Motor neuron (in vitro differentiated cells): Measurements from ENCODE around the gene SAMMSON. TPM values are rescaled to one million over a fixed set of nuclear protein-coding genes. Genes with fewer than 3 reads are reported as not detected.

Experiments used
- ATAC-seq, 8 experiments: fragments of 200-7000 bp; cut with Tn5 transposase; replicated peaks in 6 of 8; 2 replicates each; pipeline ENCODE4 v1.8.0; 2021; ENCODE audit warnings: mild to moderate bottlenecking in 8 of 8, moderate library complexity in 8 of 8
- H3K27ac ChIP-seq, 2 donors: fragments of 250-450 bp; sonication (Bioruptor Pico); 2 replicates each; pipeline ENCODE4 v1.9.0; 2021; ENCODE audit warnings: antibody characterized with exemption in 2 of 2, mild to moderate bottlenecking in 2 of 2, moderate library complexity in 1 of 2
- H3K4me1 ChIP-seq, 2 donors: fragments of 250-450 bp; sonication (Bioruptor Pico); replicated peaks in 1 of 2; 2 replicates each; pipeline ENCODE4 v1.6.1; 2021; ENCODE audit warnings: antibody characterized with exemption in 2 of 2, mild to moderate bottlenecking in 2 of 2, moderate library complexity in 1 of 2
- H3K4me3 ChIP-seq, 5 donors: fragments of 250-450 bp; sonication (Bioruptor Pico); 2 replicates each; pipeline ENCODE4 v1.9.0; 2021; ENCODE audit warnings: antibody characterized with exemption in 5 of 5, mild to moderate bottlenecking in 5 of 5, moderate library complexity in 4 of 5
- WGBS, 10 experiments: fragments of 450-650 bp; shearing (Covaris generic); methylation state at CpG; one replicate each; pipeline ENCODE4 v1.0.0; 2022; 5-methylcytosine and 5-hydroxymethylcytosine counted together
- in situ Hi-C, 9 experiments: fragments of 400-800 bp; cut with MboI; loops; one replicate each; pipeline ENCODE4 v1.15.0; 2021; ENCODE audit warnings: low sequenced_read_pairs in 9 of 9, low pct_unique_long_range_greater_than_20kb in 2 of 9; ENCODE audit not compliant: unreplicated experiment in 9 of 9
- total RNA-seq, 8 experiments: library from RNA; unstranded; fragments of 300-600 nt; gene quantifications; 2 replicates each; pipeline versions ENCODE4 v1.2.3 to v1.2.4, GENCODE V29; 2022

Gene SAMMSON
- total RNA-seq, 8 experiments from 2014 or later, result 0.36 to 2.8 (median 0.66) TPM; not detected in 2

DNA sequence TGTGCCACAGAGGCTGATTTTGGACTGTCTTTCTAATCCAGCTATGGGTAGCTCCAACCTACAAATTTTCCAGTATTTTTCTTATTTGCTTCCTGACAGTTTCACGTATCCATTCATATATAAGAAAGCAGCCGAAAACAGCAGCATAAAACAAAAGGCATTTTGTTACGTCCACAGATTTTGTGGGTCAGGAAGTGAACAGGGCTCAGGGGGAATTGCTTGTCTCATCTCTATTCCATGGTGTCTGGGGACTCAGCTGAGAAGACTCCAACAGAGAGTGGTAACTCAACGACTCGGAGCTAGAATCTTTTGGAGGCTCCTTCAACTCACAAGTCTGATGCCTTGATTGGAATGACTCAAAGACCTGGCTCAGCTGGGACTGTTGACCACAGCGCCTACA, 11.7 kb upstream of the SAMMSON start:
- peaks cover 1 to 6% of the 10 kb centered on the region in 2 donors for H3K4me1 ChIP-seq
- H3K4me3 ChIP-seq, result no peak overlapping the region
- in situ Hi-C loops, result no loop called here
- no peak overlapping the region for H3K27ac ChIP-seq
- no peak for ATAC-seq
- 67 to 100% (median 83%) methylated on average over 1 to 6 of the region's 6 CpGs; no CpG with 5 or more reads in 3 of the 10 experiments for WGBS, 10 experiments

DNA sequence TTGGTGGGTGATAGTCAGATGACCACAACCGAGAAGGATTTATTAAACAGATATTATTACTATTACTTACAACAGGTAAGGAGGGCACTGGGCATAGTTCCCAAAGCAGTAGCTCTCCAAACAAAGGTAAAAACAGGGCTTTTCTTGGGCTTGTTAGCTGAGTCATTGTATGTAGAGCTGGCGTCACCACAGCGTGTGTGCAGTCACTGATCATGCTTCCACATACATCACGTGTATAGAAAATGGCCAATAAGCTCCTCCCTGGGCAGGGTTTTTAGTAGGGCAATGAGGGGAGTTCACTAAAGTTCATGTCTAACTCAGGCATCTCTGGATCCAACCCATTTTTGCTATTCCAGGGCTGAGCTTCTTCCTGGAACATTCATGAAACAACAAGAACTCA, 5.8 kb upstream of the SAMMSON start:
- H3K4me3 ChIP-seq, result no peak overlapping the region
- in situ Hi-C loops, result no loop called here
- H3K4me1 ChIP-seq, result peaks cover 6 to 15% of the 10 kb centered on the region in 2 donors
- WGBS, 10 experiments, result 22 to 100% (median 78%) methylated on average over 1 to 4 of the region's 4 CpGs; no CpG with 5 or more reads in 3 of the 10 experiments
- peak in 1 of 8 experiments; percentile 58 for ATAC-seq
- no peak overlapping the region for H3K27ac ChIP-seq

DNA sequence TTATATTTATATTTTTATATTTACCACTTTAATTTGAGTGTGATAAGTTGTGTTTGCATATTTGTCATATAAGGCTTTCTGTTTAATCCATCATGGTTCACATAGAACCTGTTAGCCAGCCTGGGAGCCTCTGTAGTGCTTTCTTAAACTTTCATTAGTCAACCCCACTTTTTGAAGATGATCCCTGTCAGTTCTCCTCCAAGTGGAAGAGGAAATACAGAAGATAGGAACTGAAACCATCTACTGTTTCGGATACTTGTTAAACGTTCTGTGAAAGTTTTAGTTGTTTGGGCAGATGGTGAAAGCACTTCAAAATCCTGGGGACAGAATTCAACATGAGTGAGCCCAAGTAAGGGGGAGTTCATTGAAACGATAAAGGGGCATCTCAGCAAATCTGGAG, 4.6 kb upstream of the SAMMSON start:
- peaks cover 13 to 20% of the 10 kb centered on the region in 2 donors for H3K4me1 ChIP-seq
- 7 to 90% (median 59%) methylated on average over 1 to 3 of the region's 3 CpGs; no CpG with 5 or more reads in 1 of the 10 experiments for WGBS, 10 experiments
- no peak overlapping the region for H3K4me3 ChIP-seq
- ATAC-seq, result no peak
- in situ Hi-C loops, result no loop called here
- H3K27ac ChIP-seq, result no peak overlapping the region

DNA sequence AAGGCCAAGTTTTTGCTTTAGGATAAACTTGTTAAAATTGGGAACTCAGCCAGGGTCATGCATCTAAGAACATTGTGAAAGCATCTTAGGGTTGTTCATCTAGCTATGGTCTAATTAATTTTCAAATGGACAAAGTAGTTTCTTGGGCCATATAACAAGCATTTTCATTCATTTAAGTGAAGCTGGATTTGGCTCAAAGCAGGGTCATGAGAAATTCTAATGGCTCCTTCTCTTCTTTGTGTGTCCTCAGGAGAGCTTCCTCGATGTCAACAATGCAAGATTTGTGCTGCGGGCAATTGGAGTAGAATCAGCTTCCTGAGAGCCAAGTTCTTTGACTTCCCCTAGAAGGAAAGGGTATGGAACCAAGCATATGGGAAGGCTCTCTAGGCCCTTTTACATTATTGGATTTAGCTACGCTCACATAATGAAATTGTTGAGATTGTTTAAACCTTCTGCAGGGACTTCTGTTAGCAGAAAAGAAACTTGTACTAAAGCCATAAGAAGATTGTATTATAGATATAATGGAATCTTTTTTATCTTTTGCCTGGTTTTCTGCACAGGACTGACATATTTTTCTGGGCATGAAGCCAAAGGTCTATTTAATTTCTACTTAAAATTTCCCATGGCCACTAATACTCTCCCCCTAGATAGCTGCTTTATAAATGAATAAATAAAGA, 1.8 kb upstream of the SAMMSON start:
- in situ Hi-C loops, result no loop called here
- WGBS, 10 experiments, result 50 to 91% (median 68%) methylated on average over 1 to 3 of the region's 3 CpGs; no CpG with 5 or more reads in 4 of the 10 experiments
- H3K4me1 ChIP-seq, result peaks cover 30 to 31% of the 10 kb centered on the region in 2 donors
- H3K27ac ChIP-seq, result no peak overlapping the region
- no peak overlapping the region for H3K4me3 ChIP-seq
- ATAC-seq, result peak in 1 of 8 experiments; percentile 9

DNA sequence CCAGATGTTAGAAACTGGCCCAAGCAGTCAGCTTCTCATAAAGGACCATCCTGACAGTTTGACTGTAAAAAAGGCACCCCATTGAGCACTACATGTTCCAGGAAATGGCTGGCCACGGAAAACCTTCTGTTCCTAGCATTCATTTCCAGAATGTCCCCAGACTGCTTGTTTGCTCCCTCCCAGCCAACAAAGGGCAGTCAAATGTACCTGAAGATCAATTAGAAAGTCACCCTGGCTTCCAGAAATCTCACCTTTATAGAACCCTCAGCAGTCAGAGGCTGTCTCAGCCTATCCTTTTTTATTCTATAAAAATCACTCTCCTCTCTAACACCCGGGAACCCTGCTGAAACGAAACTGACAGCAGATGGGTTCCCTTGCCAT, 784 bp upstream of the SAMMSON start:
- no peak overlapping the region for H3K27ac ChIP-seq
- in situ Hi-C loops, result no loop called here
- no peak overlapping the region for H3K4me3 ChIP-seq
- 0 to 87% (median 7%) methylated on average over 1 to 3 of the region's 3 CpGs; no CpG with 5 or more reads in 3 of the 10 experiments for WGBS, 10 experiments
- ATAC-seq, result peak in 3 of 8 experiments; percentile 5 to 71 (median 21)
- H3K4me1 ChIP-seq, result peaks cover 30 to 31% of the 10 kb centered on the region in 2 donors

DNA sequence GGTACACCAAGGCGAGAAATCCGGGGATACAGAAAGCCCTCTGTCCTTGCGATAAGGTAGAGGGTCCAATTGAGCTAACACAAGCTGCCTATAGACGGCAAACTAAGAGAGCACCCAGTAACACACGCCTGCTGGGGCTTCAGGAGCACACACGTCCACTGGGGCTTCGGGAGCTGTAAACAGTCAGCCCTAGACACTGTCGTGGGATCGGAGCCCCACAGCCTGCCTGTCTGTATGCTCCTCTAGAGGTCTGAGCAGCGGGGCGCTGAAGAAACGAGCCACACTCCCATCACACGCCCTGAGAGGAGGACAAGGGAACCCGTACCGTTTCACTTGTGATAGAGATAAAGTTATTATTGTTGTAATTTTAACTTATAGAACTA, 486 bp downstream of the SAMMSON start:
- Histone ChIP-seq H3K4me3 (no peak overlapping the region), H3K4me1 (peaks cover 30 to 31% of the 10 kb centered on the region in 2 donors), H3K27ac (peak overlapping the region in 1 of 2 donors; percentile 55)
- in situ Hi-C loops, result no loop called here
- 88 to 94% (median 90%) methylated on average over 2 to 8 of the region's 15 CpGs; no CpG with 5 or more reads in 6 of the 10 experiments for WGBS, 10 experiments
- ATAC-seq, result peak in 2 of 8 experiments; percentile 23 to 29

DNA sequence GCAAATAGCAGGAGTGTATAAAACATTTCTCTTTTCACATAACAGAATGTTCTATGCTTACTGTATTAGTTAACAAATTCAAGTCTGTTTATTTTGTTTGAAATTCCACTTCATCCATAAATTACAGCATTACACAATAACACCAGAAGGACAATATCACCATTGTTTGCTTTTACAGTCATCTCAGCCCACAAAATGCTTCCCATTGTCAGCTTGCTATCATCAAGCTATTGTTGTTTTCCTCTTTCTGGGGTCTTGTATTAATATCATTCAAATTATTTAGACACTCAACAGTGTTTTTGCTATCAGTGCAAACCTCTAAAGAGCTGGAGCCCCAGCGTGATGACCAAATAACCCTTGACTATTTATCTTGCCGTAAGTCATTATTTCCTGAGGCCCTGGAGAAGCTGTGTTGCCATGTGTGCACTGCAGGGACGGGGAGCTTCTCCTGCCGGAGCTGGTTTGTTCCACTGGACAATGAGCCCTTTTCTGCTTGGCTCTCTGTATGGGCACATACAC, 1.1 kb downstream of the SAMMSON start:
- peak overlapping the region in 1 of 2 donors; percentile 55 for H3K27ac ChIP-seq
- ATAC-seq, result peak in 5 of 8 experiments; percentile 92 to 96 (median 95)
- no peak overlapping the region for H3K4me3 ChIP-seq
- in situ Hi-C loops, result no loop called here
- peaks cover 30 to 31% of the 10 kb centered on the region in 2 donors for H3K4me1 ChIP-seq
- WGBS, 10 experiments, result 10 to 82% (median 43%) methylated on average over 3 to 4 of the region's 4 CpGs; no CpG with 5 or more reads in 3 of the 10 experiments

DNA sequence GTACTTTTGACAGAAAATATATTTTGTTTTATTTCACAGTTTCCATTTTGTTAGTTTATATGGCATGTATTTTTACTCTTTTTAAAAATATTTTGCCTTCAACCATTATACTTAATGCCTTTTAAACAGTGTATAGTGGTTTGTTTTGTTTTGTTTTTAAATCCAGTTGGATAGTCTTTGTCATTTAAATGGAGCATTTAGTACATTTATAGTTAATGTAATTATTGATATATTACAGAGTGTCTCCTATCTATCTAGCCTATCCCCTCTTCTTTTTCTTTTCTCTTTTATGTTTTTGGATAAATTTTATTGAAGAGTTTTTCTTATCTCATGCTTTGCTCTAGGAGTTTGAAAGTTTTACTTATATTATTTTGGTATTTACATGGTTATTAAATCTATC, 3.6 kb downstream of the SAMMSON start:
- Histone ChIP-seq H3K4me1 (peaks cover 22 to 31% of the 10 kb centered on the region in 2 donors), H3K4me3 (no peak overlapping the region), H3K27ac (no peak overlapping the region)
- ATAC-seq, result no peak
- in situ Hi-C loops, result no loop called here

DNA sequence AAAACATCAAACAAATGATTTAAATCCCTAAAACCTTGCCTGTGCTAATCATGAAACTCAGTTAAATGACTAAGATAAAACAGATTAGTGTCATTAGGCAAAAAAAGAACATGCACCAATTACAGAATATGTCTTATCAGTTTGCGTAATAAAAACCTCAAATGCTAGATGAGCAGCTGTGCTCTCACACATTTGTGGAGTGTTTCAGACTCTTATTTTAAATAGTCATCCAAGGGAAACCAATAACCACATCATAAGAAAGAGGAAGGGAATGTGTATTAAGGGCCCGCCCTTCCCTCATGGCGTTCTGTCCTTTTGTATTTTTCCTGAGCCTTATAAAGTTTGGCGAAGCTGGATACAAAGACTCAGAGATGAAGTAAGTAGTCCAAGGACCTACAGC, 6.6 kb downstream of the SAMMSON start:
- H3K27ac ChIP-seq, result no peak overlapping the region
- 67 to 100% (median 85%) methylated on average over 1 to 4 of the region's 4 CpGs; no CpG with 5 or more reads in 3 of the 10 experiments for WGBS, 10 experiments

DNA sequence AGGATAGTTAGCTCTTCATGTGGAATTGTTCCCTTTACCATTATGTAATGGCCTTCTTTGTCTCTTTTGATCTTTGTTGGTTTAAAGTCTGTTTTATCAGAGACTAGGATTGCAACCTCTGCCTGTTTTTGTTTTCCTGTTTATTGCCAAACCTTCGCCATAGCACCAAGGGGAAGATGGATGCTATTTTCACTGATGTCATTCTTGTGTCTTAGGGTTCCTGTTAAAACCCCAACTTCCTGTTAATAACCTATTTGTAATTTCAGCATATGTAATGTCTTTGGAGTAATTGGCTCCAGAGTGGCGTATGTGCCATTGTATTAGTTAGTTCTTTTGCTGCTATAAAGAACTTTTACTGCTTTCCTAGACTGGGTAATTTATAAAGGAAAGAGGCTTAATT, 10.8 kb downstream of the SAMMSON start:
- no peak overlapping the region for H3K4me3 ChIP-seq
- H3K27ac ChIP-seq, result no peak overlapping the region
- H3K4me1 ChIP-seq, result no peaks in the 10 kb centered on the region
- ATAC-seq, result no peak
- in situ Hi-C loops, result no loop called here
- WGBS, 10 experiments, result 13 to 100% (median 100%) methylated on average over 1 to 2 of the region's 2 CpGs

More for the DNA sequence above, 6.6 kb downstream of the SAMMSON start:
- Histone ChIP-seq H3K4me1 (peaks cover 3 to 7% of the 10 kb centered on the region in 2 donors), H3K4me3 (no peak overlapping the region)
- in situ Hi-C loops, result no loop called here
- no peak for ATAC-seq

DNA sequence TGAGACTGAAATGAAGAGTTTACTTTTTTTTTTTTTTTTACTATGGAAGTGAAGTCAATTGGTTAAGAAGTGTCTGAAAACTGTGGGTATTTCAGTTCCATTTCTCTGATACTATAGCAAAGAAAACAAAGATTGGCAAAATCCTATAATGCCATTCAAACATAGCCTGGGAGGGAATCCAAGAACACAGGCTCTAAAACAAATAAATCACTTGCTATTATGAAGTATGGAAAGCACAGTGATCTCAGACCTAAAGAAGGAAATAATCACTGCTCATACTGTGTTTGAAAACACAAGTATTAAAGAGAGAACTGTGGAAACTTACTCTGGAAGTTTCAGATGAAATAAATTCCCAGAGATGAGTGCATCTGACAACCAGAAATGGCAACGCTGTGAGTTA, 12.0 kb downstream of the SAMMSON start:
- Histone ChIP-seq H3K4me3 (no peak overlapping the region), H3K4me1 (no peaks in the 10 kb centered on the region), H3K27ac (no peak overlapping the region)
- in situ Hi-C loops, result no loop called here
- no peak for ATAC-seq
- WGBS, 10 experiments, result 0 to 100% (median 60%) methylated on average over 1 of the region's 1 CpG; no CpG with 5 or more reads in 3 of the 10 experiments

DNA sequence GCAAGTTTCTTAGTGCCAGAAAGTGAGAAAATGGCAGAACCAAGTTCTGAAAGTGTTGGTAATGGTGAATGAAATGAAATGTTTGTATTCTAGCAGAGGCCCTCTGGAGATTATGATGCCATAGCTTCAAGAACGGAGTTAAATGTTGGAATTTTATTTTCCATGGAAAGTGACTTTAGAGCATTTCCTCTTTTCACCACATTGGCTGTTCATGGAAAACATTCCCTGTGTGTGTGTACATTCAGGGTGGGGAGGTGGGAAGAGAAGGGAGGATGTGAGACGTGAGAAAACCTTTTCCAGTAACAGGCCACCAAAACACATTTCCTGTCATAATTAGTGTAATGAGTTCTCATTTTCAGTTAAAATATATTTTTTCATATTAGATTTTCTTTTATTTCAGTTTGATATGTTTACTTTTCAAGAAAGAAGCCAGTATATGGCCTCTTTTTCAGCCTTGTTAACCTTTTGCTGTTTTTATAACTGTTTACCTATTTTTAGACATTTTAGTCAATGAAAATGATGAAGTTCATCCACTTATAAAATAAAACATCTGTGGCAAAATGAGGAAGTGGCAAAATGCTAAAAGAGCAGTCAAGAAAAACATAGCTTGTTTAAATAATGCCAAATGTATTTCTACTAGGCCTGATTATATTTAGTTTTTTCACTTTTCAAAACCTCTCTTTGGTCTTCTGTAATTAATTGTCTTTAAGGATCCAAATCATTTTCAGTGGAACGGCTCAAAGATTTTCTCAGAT, 21.6 kb downstream of the SAMMSON start:
- no peak for ATAC-seq
- in situ Hi-C loops, result no loop called here
- WGBS, 10 experiments, result 0 to 100% (median 73%) methylated on average over 1 to 3 of the region's 3 CpGs
- Histone ChIP-seq H3K4me3 (no peak overlapping the region), H3K27ac (no peak overlapping the region), H3K4me1 (no peaks in the 10 kb centered on the region)

DNA sequence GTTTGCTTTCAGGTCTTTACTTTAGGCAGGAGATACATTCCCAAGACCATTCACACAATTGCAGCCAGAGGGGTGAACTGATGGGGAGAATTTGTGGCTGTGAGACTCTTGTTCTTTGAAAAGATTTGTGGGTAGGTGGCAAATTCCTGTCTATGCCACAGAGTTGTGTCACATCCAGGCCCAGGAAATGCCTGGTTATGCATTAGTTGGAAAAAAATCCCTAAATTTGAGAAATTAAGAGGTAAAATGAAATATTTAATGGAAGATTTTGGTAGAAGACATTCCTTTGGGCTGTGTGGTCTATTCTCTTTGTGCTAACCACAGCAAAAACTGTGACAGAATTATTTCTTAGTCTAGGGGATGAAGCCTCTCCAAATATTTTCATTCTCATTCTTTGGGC, 28.8 kb downstream of the SAMMSON start:
- H3K27ac ChIP-seq, result no peak overlapping the region
- no peak overlapping the region for H3K4me3 ChIP-seq
- H3K4me1 ChIP-seq, result peaks cover 0 to 7% of the 10 kb centered on the region in 2 donors
- in situ Hi-C loops, result no loop called here
- ATAC-seq, result no peak
